GM19099 (cell line): ENCODE measurements around the gene SLMAP.

Experiments used
- POLR2A ChIP-seq: IDR thresholded peaks from 3 replicates; pipeline ENCODE4 v1.6.1; 2011; ENCODE audit warnings: low read depth; ENCODE audit not compliant: insufficient read length; ENCODE audit errors: extremely low read depth

Gene SLMAP, protein sequence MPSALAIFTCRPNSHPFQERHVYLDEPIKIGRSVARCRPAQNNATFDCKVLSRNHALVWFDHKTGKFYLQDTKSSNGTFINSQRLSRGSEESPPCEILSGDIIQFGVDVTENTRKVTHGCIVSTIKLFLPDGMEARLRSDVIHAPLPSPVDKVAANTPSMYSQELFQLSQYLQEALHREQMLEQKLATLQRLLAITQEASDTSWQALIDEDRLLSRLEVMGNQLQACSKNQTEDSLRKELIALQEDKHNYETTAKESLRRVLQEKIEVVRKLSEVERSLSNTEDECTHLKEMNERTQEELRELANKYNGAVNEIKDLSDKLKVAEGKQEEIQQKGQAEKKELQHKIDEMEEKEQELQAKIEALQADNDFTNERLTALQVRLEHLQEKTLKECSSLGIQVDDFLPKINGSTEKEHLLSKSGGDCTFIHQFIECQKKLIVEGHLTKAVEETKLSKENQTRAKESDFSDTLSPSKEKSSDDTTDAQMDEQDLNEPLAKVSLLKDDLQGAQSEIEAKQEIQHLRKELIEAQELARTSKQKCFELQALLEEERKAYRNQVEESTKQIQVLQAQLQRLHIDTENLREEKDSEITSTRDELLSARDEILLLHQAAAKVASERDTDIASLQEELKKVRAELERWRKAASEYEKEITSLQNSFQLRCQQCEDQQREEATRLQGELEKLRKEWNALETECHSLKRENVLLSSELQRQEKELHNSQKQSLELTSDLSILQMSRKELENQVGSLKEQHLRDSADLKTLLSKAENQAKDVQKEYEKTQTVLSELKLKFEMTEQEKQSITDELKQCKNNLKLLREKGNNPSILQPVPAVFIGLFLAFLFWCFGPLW

DNA sequence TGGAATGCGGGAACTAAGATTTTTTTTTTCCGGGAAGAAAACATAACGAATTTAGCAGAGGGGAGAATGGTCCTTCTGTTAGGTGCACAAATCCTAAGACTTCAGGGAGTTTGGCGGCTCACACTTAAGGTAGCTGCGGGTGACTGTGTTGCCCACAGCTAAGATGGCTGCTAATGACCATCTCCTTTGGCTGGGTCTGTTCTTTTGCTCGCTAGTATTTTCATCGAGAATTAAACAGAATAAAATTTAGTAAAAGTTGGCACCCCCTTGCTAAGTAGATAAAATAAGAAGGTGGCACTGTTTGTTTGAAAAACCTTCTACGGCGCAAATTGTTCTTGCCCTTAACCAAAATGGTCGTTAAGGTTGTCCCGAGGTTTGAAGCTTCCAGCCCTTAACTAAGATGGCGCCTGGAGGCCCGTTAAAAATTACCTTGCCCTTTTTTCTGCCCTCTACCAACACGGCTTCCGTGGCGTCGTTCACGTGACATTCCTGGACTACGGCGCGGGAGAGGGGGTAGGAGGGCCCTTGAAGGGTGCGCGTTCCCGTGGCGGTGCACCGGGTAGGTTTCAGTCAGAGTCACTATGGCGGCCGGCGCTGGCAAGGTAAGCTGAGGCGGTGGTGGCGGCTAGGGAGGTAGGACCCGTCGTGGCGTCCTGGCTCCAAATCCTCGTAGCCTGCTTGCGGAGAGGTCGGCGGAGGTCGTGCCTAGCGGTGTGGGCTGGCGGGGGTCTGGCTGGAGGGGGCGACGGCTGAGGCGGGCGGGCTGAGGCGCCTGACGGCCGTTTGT, at the start of gene SLMAP:
Gene SLMAP, plus strand, starts transcription at position 569 of the 787 bp plus-strand sequence. CDS start 1,343 bp downstream, outside the sequence.
- peak; percentile 89 for TF ChIP-seq POLR2A

DNA sequence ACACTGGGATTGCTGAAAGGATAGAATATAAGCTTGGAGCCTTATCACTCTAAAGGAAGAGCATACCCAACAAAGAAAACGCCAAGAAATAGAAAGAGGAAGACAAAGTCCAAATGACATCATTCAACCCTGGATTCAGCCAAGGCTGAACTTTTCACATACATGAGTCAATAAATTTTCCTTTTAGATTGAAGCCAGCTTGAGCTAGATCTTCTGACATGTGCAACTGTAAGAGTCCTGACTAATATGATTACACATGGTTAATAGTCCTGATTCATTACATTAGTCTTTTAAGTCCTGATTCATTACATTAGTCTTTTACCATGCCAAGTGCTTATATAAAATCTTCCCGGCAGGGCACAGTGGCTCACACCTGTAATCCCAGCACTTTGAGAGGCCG, 49.6 kb upstream of the SLMAP start:
- no peak for TF ChIP-seq POLR2A

DNA sequence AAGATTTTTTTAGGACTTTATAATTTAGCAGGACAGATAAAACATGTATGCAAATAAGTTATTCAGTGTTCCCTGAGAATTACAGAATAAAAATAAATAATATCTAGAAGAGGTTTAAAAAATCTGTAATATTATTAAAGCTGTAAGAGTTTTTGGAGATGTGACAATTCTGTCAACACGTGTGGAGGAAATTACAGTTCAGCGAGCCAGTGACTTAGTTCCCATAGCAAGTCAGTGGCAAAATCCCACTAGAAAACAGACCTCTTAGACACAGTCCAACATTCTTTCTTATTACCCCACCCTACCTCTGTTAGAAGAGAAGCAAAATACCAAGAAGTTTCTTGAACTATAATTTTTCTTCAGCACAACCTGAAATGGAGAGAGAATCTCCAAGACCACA, 47.1 kb upstream of the SLMAP start:
- no peak for TF ChIP-seq POLR2A

DNA sequence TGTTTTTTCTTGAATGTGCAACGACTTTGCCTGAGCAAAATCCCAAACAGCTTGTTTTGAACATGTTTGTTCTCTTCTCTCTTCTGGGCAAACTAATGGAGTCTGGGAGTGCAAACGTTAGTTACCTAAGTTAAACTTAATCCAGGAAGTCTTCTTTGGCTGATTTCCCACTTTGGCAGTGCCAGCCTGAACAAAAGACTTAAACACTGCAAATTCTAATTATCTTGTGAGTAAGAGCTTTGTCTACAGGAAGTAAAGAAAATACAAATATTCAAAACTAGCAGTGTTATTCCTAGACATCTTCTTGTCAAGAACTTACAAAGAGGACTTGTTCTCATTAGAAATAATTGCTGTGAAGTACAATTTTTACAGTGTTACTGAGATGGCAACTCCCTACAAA, 46.5 kb upstream of the SLMAP start:
- TF ChIP-seq POLR2A = no peak

DNA sequence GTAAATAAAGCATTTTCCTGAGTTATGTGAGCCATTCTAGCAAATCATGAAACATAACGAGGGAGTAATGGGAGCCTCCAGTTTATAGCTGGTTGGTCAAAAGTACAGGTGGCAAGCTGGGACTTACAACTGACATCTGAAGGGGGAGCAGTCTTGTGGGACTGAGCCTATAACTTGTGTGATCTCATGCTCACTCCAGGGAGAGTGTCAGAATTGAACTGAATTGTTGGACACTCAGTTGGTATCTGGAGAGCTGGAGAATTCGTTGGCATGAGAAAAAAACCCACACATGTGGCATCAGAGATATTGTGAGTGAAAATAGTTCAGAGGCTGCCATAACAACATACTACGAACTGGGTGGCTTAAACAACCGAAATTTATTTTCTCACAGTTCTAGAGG, 40.4 kb upstream of the SLMAP start:
- TF ChIP-seq POLR2A = no peak

DNA sequence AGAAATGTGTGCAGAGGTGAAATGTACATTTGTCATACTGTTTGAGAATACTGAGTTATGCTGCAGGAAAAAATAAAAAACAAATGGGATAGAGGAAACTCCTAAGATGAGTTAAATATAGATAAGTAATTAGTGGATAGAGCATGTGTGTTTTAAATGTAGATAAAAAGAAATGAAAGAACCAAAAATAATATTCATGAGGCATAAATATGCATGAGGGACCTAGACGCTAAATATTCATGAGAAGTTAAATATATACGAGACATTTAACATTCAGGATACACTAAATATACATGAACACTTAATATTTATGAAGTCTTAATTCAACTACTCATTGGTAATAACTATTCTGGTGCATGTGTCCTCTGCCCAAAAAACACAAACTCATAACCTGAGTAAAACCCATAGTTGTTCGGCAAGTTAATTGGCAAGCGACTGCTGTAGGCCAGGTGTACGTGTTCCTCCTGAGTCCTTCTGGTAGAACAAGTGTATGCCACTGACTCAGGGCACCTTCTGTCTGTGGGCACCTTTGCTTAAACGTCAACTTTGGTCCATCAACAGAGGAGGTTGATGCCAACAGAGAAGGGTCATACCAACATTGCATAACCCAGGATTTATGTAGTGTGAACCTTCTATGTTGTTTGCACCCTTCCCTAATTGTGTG, 38.8 kb upstream of the SLMAP start:
- TF ChIP-seq POLR2A = no peak

DNA sequence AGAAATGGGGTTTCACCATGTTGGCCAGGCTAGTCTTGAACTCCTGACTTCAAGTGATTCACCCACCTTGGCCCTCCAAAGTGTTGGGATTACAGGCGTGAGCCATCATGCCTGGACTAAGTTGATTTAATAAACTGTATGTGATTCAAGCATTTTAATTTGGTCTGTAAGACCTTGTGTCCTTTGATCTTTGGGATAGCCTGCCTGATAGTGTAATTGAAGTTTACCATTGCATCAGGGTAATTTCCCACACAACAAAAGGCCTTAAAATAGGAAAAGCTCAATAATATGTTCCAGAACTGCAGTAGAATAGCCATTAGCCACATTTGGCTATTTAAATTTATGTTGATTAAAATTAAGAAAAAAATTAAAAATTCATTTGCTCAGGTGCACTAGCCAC, 38.0 kb upstream of the SLMAP start:
- TF ChIP-seq POLR2A = no peak

DNA sequence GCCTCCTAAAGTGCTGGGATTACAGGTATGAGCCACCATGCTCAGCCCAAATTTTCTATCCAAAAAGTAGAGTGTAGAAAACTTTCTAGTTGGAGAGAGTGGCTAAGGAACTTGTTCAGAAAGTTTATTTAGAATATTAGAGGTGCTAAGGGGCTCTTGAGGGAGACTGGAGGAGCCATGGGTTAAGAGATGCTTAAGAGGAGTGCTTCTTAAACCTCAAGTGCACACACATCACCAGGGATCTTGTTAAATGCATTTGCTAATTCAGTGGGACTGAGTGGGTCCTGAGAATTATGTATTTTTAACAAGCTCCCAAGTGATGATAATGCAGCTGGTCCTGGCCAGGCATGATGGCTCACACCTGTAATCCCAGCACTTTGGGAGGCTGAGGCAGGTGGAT, 29.7 kb upstream of the SLMAP start:
- TF ChIP-seq POLR2A = no peak

DNA sequence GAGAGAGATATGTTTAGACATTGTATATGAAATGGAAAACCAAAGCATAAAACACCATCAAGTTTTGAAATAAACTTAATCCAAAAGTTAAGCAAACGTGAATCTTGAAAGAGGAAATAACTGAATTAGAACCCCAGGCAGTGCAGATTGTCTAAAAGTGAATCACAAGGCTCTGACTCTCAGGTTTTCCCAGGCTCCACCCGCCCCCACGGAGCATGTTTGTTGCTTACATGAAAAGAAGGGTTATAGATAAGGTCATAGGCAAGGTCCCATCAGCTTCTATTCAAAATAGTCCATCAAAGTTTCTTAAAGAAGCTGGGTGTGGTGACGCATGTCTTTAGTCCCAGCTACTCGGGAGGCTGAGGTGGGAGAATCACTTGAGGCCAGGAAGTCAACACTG, 29.0 kb upstream of the SLMAP start:
- TF ChIP-seq POLR2A = no peak

DNA sequence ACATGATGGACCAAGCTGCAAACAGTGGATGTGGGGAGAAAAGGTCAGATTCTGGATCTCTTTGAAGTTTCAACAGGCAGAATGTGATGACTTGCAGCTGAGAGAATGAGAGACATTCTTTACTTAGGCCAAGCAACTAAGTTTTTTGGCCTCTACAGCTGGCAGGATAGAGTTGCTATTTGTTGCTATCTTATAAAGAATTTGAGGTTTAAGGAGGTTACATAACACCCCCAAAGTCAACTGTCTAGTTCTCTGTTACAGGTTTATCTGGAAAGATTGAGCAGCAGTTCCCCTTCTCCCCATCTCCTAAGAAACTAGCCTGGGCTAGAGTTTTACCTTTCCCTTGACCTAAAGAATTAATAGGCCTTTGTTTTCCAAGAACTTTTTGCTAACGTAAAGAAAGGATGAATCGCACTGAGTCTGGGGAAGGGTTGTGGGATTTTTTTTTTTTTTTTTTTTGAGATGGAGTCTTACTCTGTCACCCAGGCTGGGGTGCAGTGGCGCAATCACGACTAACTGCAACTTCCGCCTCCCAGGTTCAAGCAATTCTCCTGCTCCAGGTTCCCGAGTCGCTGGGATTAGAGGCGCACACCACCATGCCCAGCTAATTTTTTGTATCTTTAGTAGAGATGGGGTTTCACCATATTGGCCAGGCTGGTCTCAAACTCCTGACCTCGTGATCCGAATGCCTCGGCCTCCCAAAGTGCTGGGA, 26.6 kb upstream of the SLMAP start:
- no peak for TF ChIP-seq POLR2A

DNA sequence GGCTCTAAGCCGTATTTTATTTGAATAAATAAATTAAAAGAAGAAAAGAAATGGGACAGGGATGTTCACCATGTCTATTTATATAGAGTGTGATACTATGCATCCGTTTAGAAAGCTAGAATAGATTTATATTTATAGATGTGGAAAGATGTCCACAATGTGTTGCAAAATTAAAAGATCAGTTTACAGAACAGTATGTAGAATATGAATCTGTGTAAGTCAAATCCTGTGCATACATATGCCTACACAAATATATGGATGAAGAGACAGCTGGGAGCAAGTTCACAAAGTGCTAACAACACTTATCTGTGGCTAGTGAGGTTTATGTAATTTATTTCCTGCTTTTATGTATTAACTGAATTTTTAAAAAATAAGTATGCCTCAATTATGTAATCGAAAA, 25.4 kb upstream of the SLMAP start:
- TF ChIP-seq POLR2A = no peak

DNA sequence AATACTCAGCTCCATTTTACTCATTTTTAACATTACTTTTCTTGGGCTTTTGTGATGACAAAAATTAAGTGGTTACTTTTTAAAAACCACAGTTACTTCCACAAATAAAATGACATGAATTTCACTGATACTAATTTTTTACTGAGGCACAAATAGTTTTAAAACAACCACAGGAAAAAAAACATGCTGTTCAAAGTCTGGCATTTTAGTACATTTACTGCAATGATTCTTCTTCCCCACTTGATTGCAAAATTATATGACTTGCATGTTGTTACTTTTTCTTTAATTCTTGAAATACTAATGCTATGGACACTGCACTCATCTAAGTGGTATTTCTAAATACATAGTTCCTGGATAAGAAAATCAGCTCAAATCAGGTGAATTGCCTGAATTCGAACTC, 24.8 kb upstream of the SLMAP start:
- TF ChIP-seq POLR2A = no peak

DNA sequence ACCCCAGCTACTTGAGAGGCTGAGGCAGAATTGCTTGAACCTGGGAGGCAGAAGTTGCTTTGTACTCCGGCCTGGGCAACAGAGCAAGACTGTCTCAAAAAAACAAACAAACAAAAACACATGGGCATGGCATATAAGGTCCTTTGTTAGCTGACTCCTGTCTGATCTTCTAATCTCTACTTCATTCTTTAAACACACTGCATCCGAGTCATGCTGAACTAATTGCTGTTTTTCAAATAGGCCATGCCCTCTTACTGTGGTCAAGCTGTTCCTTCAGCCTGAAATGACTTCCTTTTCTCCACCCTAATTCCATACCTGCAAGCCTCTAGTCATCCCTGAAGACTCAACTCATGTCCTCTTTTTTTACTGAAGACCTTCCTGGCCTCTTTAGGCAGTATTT, 22.3 kb upstream of the SLMAP start:
- TF ChIP-seq POLR2A = no peak

DNA sequence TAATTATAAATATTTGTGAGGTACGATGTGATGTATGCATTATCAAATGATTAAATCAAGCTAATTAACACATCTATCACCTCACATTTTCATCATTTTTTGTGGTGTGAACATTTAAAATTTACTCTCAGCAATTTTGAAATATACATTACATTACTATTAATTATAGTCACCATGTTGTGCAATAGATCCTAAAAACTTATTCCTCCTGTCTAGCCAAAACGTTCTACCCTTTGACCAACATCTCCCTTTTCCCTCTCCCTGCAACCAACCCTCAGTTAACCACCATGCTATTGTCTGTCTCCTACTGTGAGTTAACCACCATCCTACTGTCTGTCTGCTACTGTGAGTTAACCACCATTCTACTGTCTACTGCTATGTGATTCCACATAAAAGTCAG, 20.7 kb upstream of the SLMAP start:
- no peak for TF ChIP-seq POLR2A
